Endothelial cell (in vitro differentiated cells): ENCODE results near the gene ADAMTS15. TPM values are rescaled to one million over a fixed set of nuclear protein-coding genes. Genes with fewer than 3 reads are reported as not detected.

Experiments
- DNase-seq: peaks from one replicate; pipeline ENCODE4 v3.0.0; 2021; ENCODE audit warnings: low spot score
- H3K27ac Mint-ChIP-seq: one replicate; pipeline ENCODE4 v1.8.0; 2021; ENCODE audit warnings: mixed read lengths, inconsistent platforms; ENCODE audit not compliant: unreplicated experiment
- H3K27me3 Mint-ChIP-seq: one replicate; pipeline ENCODE4 v1.8.0; 2021; ENCODE audit warnings: mild to moderate bottlenecking, moderate library complexity, mixed read lengths, inconsistent platforms; ENCODE audit not compliant: unreplicated experiment
- H3K36me3 Mint-ChIP-seq: one replicate; pipeline ENCODE4 v1.8.0; 2021; ENCODE audit warnings: mild to moderate bottlenecking, low read depth, mixed read lengths, inconsistent platforms; ENCODE audit not compliant: unreplicated experiment
- H3K4me1 Mint-ChIP-seq: one replicate; pipeline ENCODE4 v1.8.0; 2021; ENCODE audit warnings: mild to moderate bottlenecking, mixed read lengths, inconsistent platforms; ENCODE audit not compliant: unreplicated experiment
- H3K4me3 Mint-ChIP-seq: one replicate; pipeline ENCODE4 v1.8.0; 2021; ENCODE audit warnings: mild to moderate bottlenecking, mixed read lengths, inconsistent platforms; ENCODE audit not compliant: unreplicated experiment
- H3K9me3 Mint-ChIP-seq: one replicate; pipeline ENCODE4 v1.8.0; 2021; ENCODE audit warnings: mixed read lengths, inconsistent platforms; ENCODE audit not compliant: unreplicated experiment
- CTCF ChIP-seq: fragments of 200-600 bp; sonication (generic); IDR thresholded peaks from one replicate; pipeline ENCODE4 v1.5.0; 2021; ENCODE audit warnings: antibody characterized with exemption; ENCODE audit not compliant: unreplicated experiment
- total RNA-seq: library from RNA; stranded (reverse); fragmentation: NEBNext Ultra II Directional; extraction: Animal tissue kit (Norgen Biotek cat#: 25700); gene quantifications from one replicate; pipeline ENCODE4 v1.2.1, GENCODE V29; 2021; ENCODE audit not compliant: unreplicated experiment

ADAMTS15 gene
- total RNA-seq, 1 donor from 2014 or later, result 4.9 TPM

- DNase-seq, result no peak
- H3K27ac Mint-ChIP-seq, result no peak overlapping the region
- H3K4me3 Mint-ChIP-seq, result peak overlapping the region; percentile 87
- no peak for TF ChIP-seq CTCF
- H3K36me3 Mint-ChIP-seq, result no peaks in the 10 kb centered on the region
- H3K4me1 Mint-ChIP-seq, result peaks cover 11% of the 10 kb centered on the region
- H3K27me3 Mint-ChIP-seq, result peaks cover 12% of the 10 kb centered on the region
- H3K9me3 Mint-ChIP-seq, result no peaks in the 10 kb centered on the region
Observed at GRCh38 chr11:130448039-130448415, 418 bp upstream of the ADAMTS15 start.

DNA sequence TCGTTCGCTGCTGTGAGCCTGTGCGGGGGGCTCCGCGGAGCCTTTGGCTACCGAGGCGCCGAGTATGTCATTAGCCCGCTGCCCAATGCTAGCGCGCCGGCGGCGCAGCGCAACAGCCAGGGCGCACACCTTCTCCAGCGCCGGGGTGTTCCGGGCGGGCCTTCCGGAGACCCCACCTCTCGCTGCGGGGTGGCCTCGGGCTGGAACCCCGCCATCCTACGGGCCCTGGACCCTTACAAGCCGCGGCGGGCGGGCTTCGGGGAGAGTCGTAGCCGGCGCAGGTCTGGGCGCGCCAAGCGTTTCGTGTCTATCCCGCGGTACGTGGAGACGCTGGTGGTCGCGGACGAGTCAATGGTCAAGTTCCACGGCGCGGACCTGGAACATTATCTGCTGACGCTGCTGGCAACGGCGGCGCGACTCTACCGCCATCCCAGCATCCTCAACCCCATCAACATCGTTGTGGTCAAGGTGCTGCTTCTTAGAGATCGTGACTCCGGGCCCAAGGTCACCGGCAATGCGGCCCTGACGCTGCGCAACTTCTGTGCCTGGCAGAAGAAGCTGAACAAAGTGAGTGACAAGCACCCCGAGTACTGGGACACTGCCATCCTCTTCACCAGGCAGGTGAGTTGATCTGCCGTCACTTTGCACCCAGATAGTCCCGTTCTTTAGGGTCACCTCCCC is 1.0 kb downstream of the ADAMTS15 start:
- Mint-ChIP-seq H3K36me3 (no peaks in the 10 kb centered on the region), H3K9me3 (no peaks in the 10 kb centered on the region), H3K4me1 (peaks cover 18% of the 10 kb centered on the region), H3K27ac (no peak overlapping the region), H3K27me3 (peaks cover 12% of the 10 kb centered on the region), H3K4me3 (peak overlapping the region; percentile 90)
- no peak for DNase-seq
- TF ChIP-seq CTCF, result no peak

GRCh38 chr11:130449996-130450769 is 1.7 kb downstream of the ADAMTS15 start:
- peaks cover 11% of the 10 kb centered on the region for H3K27me3 Mint-ChIP-seq
- peak; percentile 68 for DNase-seq
- TF ChIP-seq CTCF, result peak; percentile 63
- no peaks in the 10 kb centered on the region for H3K36me3 Mint-ChIP-seq
- peaks cover 18% of the 10 kb centered on the region for H3K4me1 Mint-ChIP-seq
- H3K4me3 Mint-ChIP-seq, result peak overlapping the region; percentile 90
- H3K27ac Mint-ChIP-seq, result peak overlapping the region; percentile 50
- H3K9me3 Mint-ChIP-seq, result no peaks in the 10 kb centered on the region

- Mint-ChIP-seq H3K4me3 (peak overlapping the region; percentile 7), H3K4me1 (peaks cover 18% of the 10 kb centered on the region), H3K9me3 (no peaks in the 10 kb centered on the region), H3K27me3 (peaks cover 11% of the 10 kb centered on the region), H3K36me3 (no peaks in the 10 kb centered on the region), H3K27ac (no peak overlapping the region)
- no peak for TF ChIP-seq CTCF
- no peak for DNase-seq
Observed at GRCh38 chr11:130451231-130452019, 3.0 kb downstream of the ADAMTS15 start.
